LNCaP clone FGC (cell line): ENCODE data around the gene AJAP1.

Experiments
- DNase-seq: peaks from one replicate; pipeline ENCODE4 v3.0.0-alpha.2; 2011; ENCODE audit warnings: low read depth
- H3K4me3 ChIP-seq: 2 replicates; pipeline ENCODE4 v1.5.1; 2011; ENCODE audit warnings: mild to moderate bottlenecking, low read depth, low read length, control low read depth
- CTCF ChIP-seq: IDR thresholded peaks from 2 replicates; pipeline ENCODE4 v1.5.1; 2012; ENCODE audit warnings: mild to moderate bottlenecking; ENCODE audit not compliant: control insufficient read depth, insufficient read depth; ENCODE audit errors: extremely low read depth

AJAP1 gene

GRCh38 chr1:4736254-4736653 is 81.8 kb downstream of the AJAP1 start:
- no peak for DNase-seq
- no peak for TF ChIP-seq CTCF
- H3K4me3 ChIP-seq, result no peak overlapping the region

GRCh38 chr1:4741876-4742423 is 87.5 kb downstream of the AJAP1 start:
- TF ChIP-seq CTCF, result no peak
- no peak for DNase-seq
- no peak overlapping the region for H3K4me3 ChIP-seq

GRCh38 chr1:4743978-4744750 is 89.8 kb downstream of the AJAP1 start:
- no peak for DNase-seq
- H3K4me3 ChIP-seq, result no peak overlapping the region
- TF ChIP-seq CTCF, result no peak

GRCh38 chr1:4745560-4745959 is 91.2 kb downstream of the AJAP1 start:
- TF ChIP-seq CTCF, result no peak
- no peak overlapping the region for H3K4me3 ChIP-seq
- DNase-seq, result no peak

- TF ChIP-seq CTCF, result no peak
- no peak for DNase-seq
- no peak overlapping the region for H3K4me3 ChIP-seq
These were observed 95.0 kb downstream of the AJAP1 start for GRCh38 chr1:4749406-4749805.

GRCh38 chr1:4750177-4750576 is 95.8 kb downstream of the AJAP1 start:
- H3K4me3 ChIP-seq, result no peak overlapping the region
- TF ChIP-seq CTCF, result no peak
- DNase-seq, result no peak

- TF ChIP-seq CTCF, result no peak
- no peak overlapping the region for H3K4me3 ChIP-seq
- DNase-seq, result no peak
These were observed 97.7 kb downstream of the AJAP1 start for GRCh38 chr1:4752059-4752458.
